ENCODE data around the gene NEB.

DNA sequence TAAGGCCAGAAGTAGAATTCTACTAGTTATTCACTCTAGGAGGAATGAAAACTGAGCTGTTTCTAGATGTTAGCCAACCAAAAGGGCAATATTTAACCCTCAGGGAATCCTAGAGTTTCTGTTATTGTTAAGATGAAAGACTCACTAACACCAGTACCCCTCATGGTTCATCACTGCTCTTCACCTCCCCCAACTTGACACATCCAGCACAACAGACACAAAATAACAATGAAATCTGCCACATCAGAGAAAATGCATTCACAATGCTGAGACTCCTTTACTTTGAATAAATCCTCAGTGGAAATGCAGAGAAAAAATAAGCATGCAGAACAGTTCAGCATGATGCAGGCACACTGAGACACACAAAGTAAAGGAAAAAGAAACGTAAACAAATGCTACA lies 213.3 kb downstream of the NEB start:
- TF ChIP-seq CTCF (IDR thresholded peaks at IDR 0.05): no peak
- no peak for TF ChIP-seq EZH2 (IDR thresholded peaks at IDR 0.05; ENCODE audit: borderline replicate concordance, insufficient read depth, low read depth, low read length, poor library complexity, severe bottlenecking)
